ENCODE results near the gene MED22. TPM values are rescaled to one million over a fixed set of nuclear protein-coding genes. Genes with fewer than 3 reads are reported as not detected.

The MED22 gene
- total and polyA plus RNA-seq, 2 donors (not counting 1 experiment from before 2014, with no cell fraction given), result 13.9 to 17.8 TPM

- Histone ChIP-seq H3K4me1 (ENCODE audit: control insufficient read depth, extremely low read depth, insufficient read depth, low read length) (no peaks in the 10 kb centered on the region), H2AFZ (ENCODE audit: low read length) (no peak overlapping the region), H3K27me3 (ENCODE audit: control insufficient read depth, insufficient read depth, low read length) (no peaks in the 10 kb centered on the region), H3K27ac (ENCODE audit: insufficient read depth, low read length) (no peak overlapping the region), H3K36me3 (ENCODE audit: control insufficient read depth, insufficient read depth, low read length) (no peaks in the 10 kb centered on the region), H4K20me1 (ENCODE audit: control insufficient read depth, extremely low read depth, insufficient read depth, low read length) (no peaks in the 10 kb centered on the region), H3K79me2 (ENCODE audit: control insufficient read depth, insufficient read depth, low read length) (no peaks in the 10 kb centered on the region), H3K9me3 (ENCODE audit: control insufficient read depth, insufficient read depth, low read depth, low read length) (no peaks in the 10 kb centered on the region), H3K9ac (ENCODE audit: insufficient read depth, low read length) (no peak overlapping the region), H3K4me3 (replicated peaks in 1 of 4; ENCODE audit: control extremely low read depth in 1 of 4, insufficient read depth in 1 of 4, low read depth in 3 of 4, low read length in 4 of 4) (no peak overlapping the region), H3K4me2 (ENCODE audit: extremely low read depth, insufficient read depth, low read length) (no peak overlapping the region)
- no peak for DNase-seq (ENCODE audit: low read depth in 2 of 2)
- TF ChIP-seq EZH2 (IDR thresholded peaks at IDR 0.05; ENCODE audit: low read length, missing control alignments) (no peak), CTCF (conservative IDR thresholded peaks at IDR 0.05 in 1 of 2, IDR thresholded peaks at IDR 0.05 in 1 of 2; ENCODE audit: low read depth in 1 of 2, low read length in 2 of 2) (no peak)
These were observed 36.9 kb upstream of the MED22 start for GRCh38 chr9:133384736-133385321.

GRCh38 chr9:133383438-133383837, 35.5 kb upstream of the MED22 start:
- no peaks in the 10 kb centered on the region for H3K27me3 ChIP-seq (ENCODE audit: control insufficient read depth, insufficient read depth, low read length)
- TF ChIP-seq CTCF (conservative IDR thresholded peaks at IDR 0.05 in 1 of 2, IDR thresholded peaks at IDR 0.05 in 1 of 2; ENCODE audit: low read depth in 1 of 2, low read length in 2 of 2) (no peak), EZH2 (IDR thresholded peaks at IDR 0.05; ENCODE audit: low read length, missing control alignments) (no peak)

GRCh38 chr9:133382507-133383141, 34.7 kb upstream of the MED22 start:
- no peak for DNase-seq (ENCODE audit: low read depth in 2 of 2)
- Histone ChIP-seq H3K4me1 (ENCODE audit: control insufficient read depth, extremely low read depth, insufficient read depth, low read length) (peaks cover 2% of the 10 kb centered on the region), H3K4me2 (ENCODE audit: extremely low read depth, insufficient read depth, low read length) (no peak overlapping the region), H3K4me3 (replicated peaks in 1 of 4; ENCODE audit: control extremely low read depth in 1 of 4, insufficient read depth in 1 of 4, low read depth in 3 of 4, low read length in 4 of 4) (no peak overlapping the region), H4K20me1 (ENCODE audit: control insufficient read depth, extremely low read depth, insufficient read depth, low read length) (no peaks in the 10 kb centered on the region), H3K27ac (ENCODE audit: insufficient read depth, low read length) (no peak overlapping the region), H3K79me2 (ENCODE audit: control insufficient read depth, insufficient read depth, low read length) (no peaks in the 10 kb centered on the region), H3K9ac (ENCODE audit: insufficient read depth, low read length) (no peak overlapping the region), H3K36me3 (ENCODE audit: control insufficient read depth, insufficient read depth, low read length) (no peaks in the 10 kb centered on the region), H2AFZ (ENCODE audit: low read length) (no peak overlapping the region), H3K27me3 (ENCODE audit: control insufficient read depth, insufficient read depth, low read length) (no peaks in the 10 kb centered on the region), H3K9me3 (ENCODE audit: control insufficient read depth, insufficient read depth, low read depth, low read length) (no peaks in the 10 kb centered on the region)
- TF ChIP-seq EZH2 (IDR thresholded peaks at IDR 0.05; ENCODE audit: low read length, missing control alignments), result no peak
- no peak for TF ChIP-seq CTCF (conservative IDR thresholded peaks at IDR 0.05 in 1 of 2, IDR thresholded peaks at IDR 0.05 in 1 of 2; ENCODE audit: low read depth in 1 of 2, low read length in 2 of 2)

More at GRCh38 chr9:133383438-133383837, 35.5 kb upstream of the MED22 start:
- H3K4me3 ChIP-seq (replicated peaks in 1 of 4; ENCODE audit: control extremely low read depth in 1 of 4, insufficient read depth in 1 of 4, low read depth in 3 of 4, low read length in 4 of 4), result no peak overlapping the region
- no peak overlapping the region for H3K4me2 ChIP-seq (ENCODE audit: extremely low read depth, insufficient read depth, low read length)
- no peaks in the 10 kb centered on the region for H4K20me1 ChIP-seq (ENCODE audit: control insufficient read depth, extremely low read depth, insufficient read depth, low read length)
- H3K4me1 ChIP-seq (ENCODE audit: control insufficient read depth, extremely low read depth, insufficient read depth, low read length), result no peaks in the 10 kb centered on the region
- H3K9me3 ChIP-seq (ENCODE audit: control insufficient read depth, insufficient read depth, low read depth, low read length), result no peaks in the 10 kb centered on the region
- no peak for DNase-seq (ENCODE audit: low read depth in 2 of 2)
- H2AFZ ChIP-seq (ENCODE audit: low read length), result no peak overlapping the region
- no peak overlapping the region for H3K27ac ChIP-seq (ENCODE audit: insufficient read depth, low read length)
- no peak overlapping the region for H3K9ac ChIP-seq (ENCODE audit: insufficient read depth, low read length)
- H3K36me3 ChIP-seq (ENCODE audit: control insufficient read depth, insufficient read depth, low read length), result no peaks in the 10 kb centered on the region
- H3K79me2 ChIP-seq (ENCODE audit: control insufficient read depth, insufficient read depth, low read length), result no peaks in the 10 kb centered on the region
